GM12878 (cell line): Measurements from ENCODE around the gene PSMB3. TPM values are rescaled to one million over a fixed set of nuclear protein-coding genes. Genes with fewer than 3 reads are reported as not detected.

ENCODE experiments used
- CHD2 ChIP-seq: IDR thresholded peaks from 2 replicates; pipeline ENCODE4 v1.6.1; 2011; ENCODE audit warnings: low read depth, low read length, improper control_type of control experiment, borderline replicate concordance
- CHD4 ChIP-seq: fragments of 200-600 bp; sonication (generic); IDR thresholded peaks from 2 replicates; pipeline ENCODE4 v1.6.1; 2016; ENCODE audit warnings: mild to moderate bottlenecking
- CTCF ChIP-seq, 3 experiments: IDR thresholded peaks in 2 of 3; conservative IDR thresholded peaks in 1 of 3; 2 replicates each; pipeline ENCODE4 v1.5.1; 2011; ENCODE audit warnings: low read depth in 3 of 3, low read length in 3 of 3, mild to moderate bottlenecking in 3 of 3, control low read depth in 2 of 3, moderate library complexity in 2 of 3, inconsistent platforms in 1 of 3, mixed read lengths in 1 of 3; ENCODE audit not compliant: control insufficient read depth in 2 of 3, insufficient read depth in 1 of 3; ENCODE audit errors: extremely low read depth in 1 of 3
- CUX1 ChIP-seq: IDR thresholded peaks from 2 replicates; pipeline ENCODE4 v1.6.1; 2012; ENCODE audit warnings: improper control_type of control experiment, low read depth, low read length; ENCODE audit not compliant: insufficient replicate concordance
- MYB ChIP-seq: fragments of 150-350 bp; IDR thresholded peaks from 2 replicates; pipeline ENCODE4 v1.6.1; 2014; ENCODE audit warnings: mild to moderate bottlenecking, low read depth, low read length, borderline replicate concordance
- PAX8 ChIP-seq: fragments of 450-650 bp; IDR thresholded peaks from 2 replicates; pipeline ENCODE4 v1.6.1; 2017; ENCODE audit warnings: mild to moderate bottlenecking, moderate library complexity
- SIX5 ChIP-seq: IDR thresholded peaks from 2 replicates; pipeline ENCODE4 v1.6.1; 2011; ENCODE audit warnings: mild to moderate bottlenecking, low read depth, low read length, moderate library complexity; ENCODE audit not compliant: severe bottlenecking
- SKIL ChIP-seq: fragments of 450-650 bp; IDR thresholded peaks from 2 replicates; pipeline ENCODE4 v1.6.1; 2017; ENCODE audit warnings: mild to moderate bottlenecking, low read depth, inconsistent platforms; ENCODE audit not compliant: poor library complexity, severe bottlenecking
- STAT3 ChIP-seq: IDR thresholded peaks from 2 replicates; pipeline ENCODE4 v1.6.1; 2011; ENCODE audit warnings: low read depth, low read length, improper control_type of control experiment
- polyA plus RNA-seq, 11 experiments: library from polyadenylated mRNA; depleted of rRNA in 4 of 11; unstranded in 6 of 11; stranded (reverse) in 5 of 11; fragments of >200 nt; fragmentation: Nextera tagmentation in 4 of 11; fragmentation: Illumina TruSeq in 1 of 11; extraction: Ambion mirVana in 4 of 11; extraction: Trizol in 1 of 11; gene quantifications; 1 replicate in 1 of 11; 2 replicates in 10 of 11; pipeline versions ENCODE4 v1.2.1 to v1.2.3, GENCODE V29; 2011 to 2016; ENCODE audit warnings: inconsistent platforms in 2 of 11, missing spikeins in 2 of 11, low read depth in 1 of 11
- total RNA-seq, 4 experiments: library from RNA; depleted of rRNA in 3 of 4; stranded (reverse); fragments of >200 nt in 3 of 4; fragmentation: Illumina TruSeq in 1 of 4; extraction: Trizol in 1 of 4; gene quantifications; 2 replicates each; pipeline versions ENCODE4 v1.2.1 to v1.2.3, GENCODE V29; 2013 to 2021
- TF ChIP-seq, protein P1 (sequence below): fragments of 450-650 bp; IDR thresholded peaks from 2 replicates; pipeline ENCODE4 v1.6.1; 2017; ENCODE audit warnings: antibody characterized with exemption, mild to moderate bottlenecking, moderate library complexity
- TF ChIP-seq, protein P2 (sequence below): fragments of 450-650 bp; IDR thresholded peaks from 2 replicates; pipeline ENCODE4 v1.6.1; 2016; ENCODE audit warnings: mild to moderate bottlenecking, moderate library complexity, borderline replicate concordance

PSMB3 gene
- total and polyA plus RNA-seq, 10 of the 15 experiments (the other 5 are each of a cell fraction or from before 2014, with no cell fraction given) = 300 to 2,130 (median 490) TPM

- TF ChIP-seq CTCF (IDR thresholded peaks at IDR 0.05 in 2 of 3, conservative IDR thresholded peaks at IDR 0.05 in 1 of 3; ENCODE audit: control insufficient read depth in 2 of 3, extremely low read depth in 1 of 3, insufficient read depth in 1 of 3, low read depth in 3 of 3, low read length in 3 of 3) (no peak), SKIL (peak; percentile 41), CHD4 (no peak), PAX8 (no peak), MYB (no peak), CHD2 (peak; percentile 95), SIX5 (peak; percentile 39), STAT3 (no peak), CUX1 (no peak)
- TF ChIP-seq, protein P1, sequence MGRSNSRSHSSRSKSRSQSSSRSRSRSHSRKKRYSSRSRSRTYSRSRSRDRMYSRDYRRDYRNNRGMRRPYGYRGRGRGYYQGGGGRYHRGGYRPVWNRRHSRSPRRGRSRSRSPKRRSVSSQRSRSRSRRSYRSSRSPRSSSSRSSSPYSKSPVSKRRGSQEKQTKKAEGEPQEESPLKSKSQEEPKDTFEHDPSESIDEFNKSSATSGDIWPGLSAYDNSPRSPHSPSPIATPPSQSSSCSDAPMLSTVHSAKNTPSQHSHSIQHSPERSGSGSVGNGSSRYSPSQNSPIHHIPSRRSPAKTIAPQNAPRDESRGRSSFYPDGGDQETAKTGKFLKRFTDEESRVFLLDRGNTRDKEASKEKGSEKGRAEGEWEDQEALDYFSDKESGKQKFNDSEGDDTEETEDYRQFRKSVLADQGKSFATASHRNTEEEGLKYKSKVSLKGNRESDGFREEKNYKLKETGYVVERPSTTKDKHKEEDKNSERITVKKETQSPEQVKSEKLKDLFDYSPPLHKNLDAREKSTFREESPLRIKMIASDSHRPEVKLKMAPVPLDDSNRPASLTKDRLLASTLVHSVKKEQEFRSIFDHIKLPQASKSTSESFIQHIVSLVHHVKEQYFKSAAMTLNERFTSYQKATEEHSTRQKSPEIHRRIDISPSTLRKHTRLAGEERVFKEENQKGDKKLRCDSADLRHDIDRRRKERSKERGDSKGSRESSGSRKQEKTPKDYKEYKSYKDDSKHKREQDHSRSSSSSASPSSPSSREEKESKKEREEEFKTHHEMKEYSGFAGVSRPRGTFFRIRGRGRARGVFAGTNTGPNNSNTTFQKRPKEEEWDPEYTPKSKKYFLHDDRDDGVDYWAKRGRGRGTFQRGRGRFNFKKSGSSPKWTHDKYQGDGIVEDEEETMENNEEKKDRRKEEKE = no peak
- TF ChIP-seq, protein P2, sequence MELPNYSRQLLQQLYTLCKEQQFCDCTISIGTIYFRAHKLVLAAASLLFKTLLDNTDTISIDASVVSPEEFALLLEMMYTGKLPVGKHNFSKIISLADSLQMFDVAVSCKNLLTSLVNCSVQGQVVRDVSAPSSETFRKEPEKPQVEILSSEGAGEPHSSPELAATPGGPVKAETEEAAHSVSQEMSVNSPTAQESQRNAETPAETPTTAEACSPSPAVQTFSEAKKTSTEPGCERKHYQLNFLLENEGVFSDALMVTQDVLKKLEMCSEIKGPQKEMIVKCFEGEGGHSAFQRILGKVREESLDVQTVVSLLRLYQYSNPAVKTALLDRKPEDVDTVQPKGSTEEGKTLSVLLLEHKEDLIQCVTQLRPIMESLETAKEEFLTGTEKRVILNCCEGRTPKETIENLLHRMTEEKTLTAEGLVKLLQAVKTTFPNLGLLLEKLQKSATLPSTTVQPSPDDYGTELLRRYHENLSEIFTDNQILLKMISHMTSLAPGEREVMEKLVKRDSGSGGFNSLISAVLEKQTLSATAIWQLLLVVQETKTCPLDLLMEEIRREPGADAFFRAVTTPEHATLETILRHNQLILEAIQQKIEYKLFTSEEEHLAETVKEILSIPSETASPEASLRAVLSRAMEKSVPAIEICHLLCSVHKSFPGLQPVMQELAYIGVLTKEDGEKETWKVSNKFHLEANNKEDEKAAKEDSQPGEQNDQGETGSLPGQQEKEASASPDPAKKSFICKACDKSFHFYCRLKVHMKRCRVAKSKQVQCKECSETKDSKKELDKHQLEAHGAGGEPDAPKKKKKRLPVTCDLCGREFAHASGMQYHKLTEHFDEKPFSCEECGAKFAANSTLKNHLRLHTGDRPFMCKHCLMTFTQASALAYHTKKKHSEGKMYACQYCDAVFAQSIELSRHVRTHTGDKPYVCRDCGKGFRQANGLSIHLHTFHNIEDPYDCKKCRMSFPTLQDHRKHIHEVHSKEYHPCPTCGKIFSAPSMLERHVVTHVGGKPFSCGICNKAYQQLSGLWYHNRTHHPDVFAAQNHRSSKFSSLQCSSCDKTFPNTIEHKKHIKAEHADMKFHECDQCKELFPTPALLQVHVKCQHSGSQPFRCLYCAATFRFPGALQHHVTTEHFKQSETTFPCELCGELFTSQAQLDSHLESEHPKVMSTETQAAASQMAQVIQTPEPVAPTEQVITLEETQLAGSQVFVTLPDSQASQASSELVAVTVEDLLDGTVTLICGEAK = peak; percentile 90; the same call in 1 of the 2 replicates
Observed at GRCh38 chr17:38752308-38753070, at the start of gene PSMB3 (continued).
